ENCODE data around the gene NFATC1. TPM values are rescaled to one million over a fixed set of nuclear protein-coding genes. Genes with fewer than 3 reads are reported as not detected.
A peak's percentile ranks its signal among the peaks of the same experiment; 100 is the strongest.

NFATC1 gene
- total and polyA plus RNA-seq, 9 donors: 8.4 to 28.3 (median 12.2) TPM

- Histone ChIP-seq H3K4me1 (ENCODE audit: insufficient read depth) (no peaks in the 10 kb centered on the region), H3K4me3 (no peak overlapping the region), H3K27ac (no peak overlapping the region), H3K9me3 (no peaks in the 10 kb centered on the region), H3K27me3 (no peaks in the 10 kb centered on the region), H3K36me3 (no peaks in the 10 kb centered on the region)
- DNase-seq: peak in 2 of 5 donors; percentile 4 to 7
- WGBS, 3 donors: 76 to 92% (median 87%) methylated on average over 17 to 20 of the region's 20 CpGs
- intact Hi-C loops (cut with DNase I): no loop called here
- TF ChIP-seq POLR2A (IDR thresholded peaks at IDR 0.05): no peak
- TF ChIP-seq CTCF (IDR thresholded peaks at IDR 0.05): no peak
- no peak for TF ChIP-seq EP300 (IDR thresholded peaks at IDR 0.05)
Observed at GRCh38 chr18:79549638-79550000, 153.9 kb downstream of the NFATC1 start.

- H3K36me3 ChIP-seq: no peaks in the 10 kb centered on the region
- H3K4me1 ChIP-seq (ENCODE audit: insufficient read depth): no peaks in the 10 kb centered on the region
- WGBS, 3 donors: 74 to 81% (median 76%) methylated on average over 14 to 20 of the region's 20 CpGs
- TF ChIP-seq POLR2A (IDR thresholded peaks at IDR 0.05): no peak
- TF ChIP-seq CTCF (IDR thresholded peaks at IDR 0.05): no peak
- no peak for TF ChIP-seq EP300 (IDR thresholded peaks at IDR 0.05)
- H3K27me3 ChIP-seq: no peaks in the 10 kb centered on the region
- no peaks in the 10 kb centered on the region for H3K9me3 ChIP-seq
- intact Hi-C loops (cut with DNase I): no loop called here
- no peak overlapping the region for H3K4me3 ChIP-seq
- H3K27ac ChIP-seq: no peak overlapping the region
- peak in 2 of 5 donors; percentile 2 to 7 for DNase-seq
Observed at GRCh38 chr18:79552140-79552631, 156.5 kb downstream of the NFATC1 start.

GRCh38 chr18:79552696-79553095, 157.0 kb downstream of the NFATC1 start:
- intact Hi-C loops (cut with DNase I): no loop called here
- WGBS, 3 donors: 78 to 79% (median 78%) methylated on average over 25 of the region's 25 CpGs
- peak in 4 of 5 donors; percentile 3 to 25 (median 10) for DNase-seq

GRCh38 chr18:79553154-79553553, 157.4 kb downstream of the NFATC1 start:
- Histone ChIP-seq H3K9me3 (no peaks in the 10 kb centered on the region), H3K27ac (no peak overlapping the region), H3K4me3 (no peak overlapping the region), H3K36me3 (no peaks in the 10 kb centered on the region), H3K4me1 (ENCODE audit: insufficient read depth) (no peaks in the 10 kb centered on the region), H3K27me3 (no peaks in the 10 kb centered on the region)
- TF ChIP-seq POLR2A (IDR thresholded peaks at IDR 0.05) (no peak), CTCF (IDR thresholded peaks at IDR 0.05) (no peak), EP300 (IDR thresholded peaks at IDR 0.05) (no peak)
- 91 to 94% (median 92%) methylated on average over 24 of the region's 24 CpGs for WGBS, 3 donors
- DNase-seq: peak in 2 of 5 donors; percentile 8 to 16
- intact Hi-C loops (cut with DNase I): no loop called here

More at GRCh38 chr18:79552696-79553095, 157.0 kb downstream of the NFATC1 start:
- no peak overlapping the region for H3K27ac ChIP-seq
- no peaks in the 10 kb centered on the region for H3K9me3 ChIP-seq
- no peaks in the 10 kb centered on the region for H3K27me3 ChIP-seq
- TF ChIP-seq POLR2A (IDR thresholded peaks at IDR 0.05) (no peak), EP300 (IDR thresholded peaks at IDR 0.05) (no peak), CTCF (IDR thresholded peaks at IDR 0.05) (no peak)
- H3K4me3 ChIP-seq: no peak overlapping the region
- no peaks in the 10 kb centered on the region for H3K4me1 ChIP-seq (ENCODE audit: insufficient read depth)
- H3K36me3 ChIP-seq: no peaks in the 10 kb centered on the region

All from ovary (tissue), 9 donors.